VCaP (cell line): ENCODE results near the gene ZNF431.
A peak's percentile ranks its signal among the peaks of the same experiment; 100 is the strongest.

Experiments used
- H3K27ac ChIP-seq: fragments of 450-650 bp; 2 replicates; pipeline ENCODE4 v1.5.1; 2017
- CTCF ChIP-seq: fragments of 450-650 bp; conservative IDR thresholded peaks from 2 replicates; pipeline ENCODE4 v1.5.1; 2017; ENCODE audit warnings: mild to moderate bottlenecking, moderate library complexity

The ZNF431 gene

GRCh38 chr19:21115430-21115829 lies 26.4 kb upstream of the ZNF431 start:
- H3K27ac ChIP-seq = no peak overlapping the region
- no peak for TF ChIP-seq CTCF

- no peak for TF ChIP-seq CTCF
- no peak overlapping the region for H3K27ac ChIP-seq
Observed at GRCh38 chr19:21117041-21117907, 24.6 kb upstream of the ZNF431 start.

- no peak for TF ChIP-seq CTCF
- no peak overlapping the region for H3K27ac ChIP-seq
Observed at GRCh38 chr19:21126078-21126477, 15.8 kb upstream of the ZNF431 start.

- TF ChIP-seq CTCF = no peak
- no peak overlapping the region for H3K27ac ChIP-seq
Observed at GRCh38 chr19:21127001-21127400, 14.8 kb upstream of the ZNF431 start.

GRCh38 chr19:21127898-21128297 lies 13.9 kb upstream of the ZNF431 start:
- peak overlapping the region; percentile 81 for H3K27ac ChIP-seq
- TF ChIP-seq CTCF = no peak

GRCh38 chr19:21128901-21129698 lies 12.7 kb upstream of the ZNF431 start:
- H3K27ac ChIP-seq = peak overlapping the region; percentile 81
- no peak for TF ChIP-seq CTCF

GRCh38 chr19:21130097-21130775 lies 11.6 kb upstream of the ZNF431 start:
- TF ChIP-seq CTCF = no peak
- peak overlapping the region; percentile 81 for H3K27ac ChIP-seq
